ENCODE results near the gene ARSI. TPM values are rescaled to one million over a fixed set of nuclear protein-coding genes. Genes with fewer than 3 reads are reported as not detected.

ARSI gene
- total RNA-seq, 1 donor from 2014 or later = 4.2 TPM

GRCh38 chr5:150289551-150290390 is 12.9 kb downstream of the ARSI start, which contains the start of gene CAMK2A:
TSS of gene CAMK2A (minus strand) at chr5:150289773. CDS start at chr5:150289625, 148 bp downstream.
- peak within 1 kb of the TSS; percentile 73 for H3K4me3 Mint-ChIP-seq
- no peaks in the 10 kb centered on the region for H3K79me2 ChIP-seq (ENCODE audit: low read depth)
- no peaks in the 10 kb centered on the region for H3K36me3 Mint-ChIP-seq
- H3K36me3 ChIP-seq = no peaks in the 10 kb centered on the region
- no peaks in the 10 kb centered on the region for H4K20me1 ChIP-seq (ENCODE audit: low read depth)
- H3K27me3 Mint-ChIP-seq (ENCODE audit: insufficient read depth, low read depth) = peaks cover 8% of the 10 kb centered on the region
- H2AFZ ChIP-seq (replicated peaks) = no peak within 1 kb of the TSS
- peaks cover 16% of the 10 kb centered on the region for H3K4me1 ChIP-seq
- H3K27me3 ChIP-seq = no peaks in the 10 kb centered on the region
- no peak within 1 kb of the TSS for H3K4me3 ChIP-seq
- H3K9me3 Mint-ChIP-seq = no peaks in the 10 kb centered on the region
- no peaks in the 10 kb centered on the region for H3K9me3 ChIP-seq (ENCODE audit: low read depth)
- peak within 1 kb of the TSS; percentile 41 for H3K27ac Mint-ChIP-seq
- peaks cover 70% of the 10 kb centered on the region for H3K4me1 Mint-ChIP-seq
- no peak within 1 kb of the TSS for H3K27ac ChIP-seq
- TF ChIP-seq EZH2phosphoT487 (IDR thresholded peaks at IDR 0.05) (no peak), CTCF (IDR thresholded peaks at IDR 0.05) (no peak), EZH2 (IDR thresholded peaks at IDR 0.05) (no peak)
- no peak within 1 kb of the TSS for H3K9ac ChIP-seq
- H3K4me2 ChIP-seq = no peak within 1 kb of the TSS
- peak; percentile 81 for DNase-seq (ENCODE audit: low spot score)
- no peaks in the 10 kb centered on the region for H3F3A ChIP-seq (ENCODE audit: low read depth)

GRCh38 chr5:150288791-150289190 is 13.9 kb downstream of the ARSI start:
- Histone ChIP-seq H3K27me3 (no peaks in the 10 kb centered on the region), H3K36me3 (no peaks in the 10 kb centered on the region), H3K9ac (no peak overlapping the region), H3K4me1 (peaks cover 16% of the 10 kb centered on the region), H3K9me3 (ENCODE audit: low read depth) (no peaks in the 10 kb centered on the region), H3F3A (ENCODE audit: low read depth) (no peaks in the 10 kb centered on the region), H3K4me2 (no peak overlapping the region), H2AFZ (replicated peaks) (no peak overlapping the region), H4K20me1 (ENCODE audit: low read depth) (no peaks in the 10 kb centered on the region), H3K4me3 (no peak overlapping the region), H3K79me2 (ENCODE audit: low read depth) (no peaks in the 10 kb centered on the region), H3K27ac (no peak overlapping the region)
- no peak for DNase-seq (ENCODE audit: low spot score)
- Mint-ChIP-seq H3K36me3 (no peaks in the 10 kb centered on the region), H3K27ac (peak overlapping the region; percentile 16), H3K4me1 (peaks cover 74% of the 10 kb centered on the region), H3K9me3 (no peaks in the 10 kb centered on the region), H3K27me3 (ENCODE audit: insufficient read depth, low read depth) (peaks cover 8% of the 10 kb centered on the region), H3K4me3 (peak overlapping the region; percentile 73)
- TF ChIP-seq CTCF (IDR thresholded peaks at IDR 0.05) (no peak), EZH2phosphoT487 (IDR thresholded peaks at IDR 0.05) (no peak), EZH2 (IDR thresholded peaks at IDR 0.05) (no peak)

GRCh38 chr5:150288361-150288760 is 14.3 kb downstream of the ARSI start:
- no peak for DNase-seq (ENCODE audit: low spot score)
- Histone ChIP-seq H2AFZ (replicated peaks) (no peak overlapping the region), H3K9me3 (ENCODE audit: low read depth) (no peaks in the 10 kb centered on the region), H3K9ac (no peak overlapping the region), H3K4me1 (peaks cover 14% of the 10 kb centered on the region), H3F3A (ENCODE audit: low read depth) (no peaks in the 10 kb centered on the region), H3K36me3 (no peaks in the 10 kb centered on the region), H3K79me2 (ENCODE audit: low read depth) (no peaks in the 10 kb centered on the region), H3K27ac (no peak overlapping the region), H3K4me3 (no peak overlapping the region), H3K4me2 (no peak overlapping the region), H3K27me3 (no peaks in the 10 kb centered on the region), H4K20me1 (ENCODE audit: low read depth) (no peaks in the 10 kb centered on the region)
- H3K27me3 Mint-ChIP-seq (ENCODE audit: insufficient read depth, low read depth) = peaks cover 8% of the 10 kb centered on the region
- peaks cover 74% of the 10 kb centered on the region for H3K4me1 Mint-ChIP-seq
- H3K4me3 Mint-ChIP-seq = peak overlapping the region; percentile 73
- H3K36me3 Mint-ChIP-seq = no peaks in the 10 kb centered on the region
- no peaks in the 10 kb centered on the region for H3K9me3 Mint-ChIP-seq
- peak overlapping the region; percentile 61 for H3K27ac Mint-ChIP-seq
- TF ChIP-seq EZH2 (IDR thresholded peaks at IDR 0.05) (no peak), CTCF (IDR thresholded peaks at IDR 0.05) (no peak), EZH2phosphoT487 (IDR thresholded peaks at IDR 0.05) (no peak)

Measured in neural progenitor cell (in vitro differentiated cells).